IPS-18a (cell line): ENCODE measurements around the gene ATG16L1.

Experiments
- H3K27ac ChIP-seq: one replicate; pipeline ENCODE4 v1.5.1; 2013; ENCODE audit warnings: low read length
- H3K27me3 ChIP-seq: one replicate; pipeline ENCODE4 v1.6.1; 2013; ENCODE audit warnings: mild to moderate bottlenecking, low read length; ENCODE audit not compliant: control insufficient read depth, insufficient read depth
- H3K36me3 ChIP-seq: one replicate; pipeline ENCODE4 v1.6.1; 2013; ENCODE audit warnings: low read depth, low read length; ENCODE audit not compliant: control insufficient read depth
- H3K4me1 ChIP-seq: one replicate; pipeline ENCODE4 v1.6.1; 2013; ENCODE audit warnings: low read depth, low read length; ENCODE audit not compliant: control insufficient read depth
- H3K4me3 ChIP-seq: one replicate; pipeline ENCODE4 v1.5.1; 2013; ENCODE audit warnings: low read length
- H3K9ac ChIP-seq: one replicate; pipeline ENCODE4 v1.6.1; 2013; ENCODE audit warnings: mild to moderate bottlenecking, low read length, moderate library complexity
- H3K9me3 ChIP-seq: one replicate; pipeline ENCODE4 v1.6.1; 2013; ENCODE audit warnings: low read depth, low read length; ENCODE audit not compliant: control insufficient read depth

The ATG16L1 gene

GRCh38 chr2:233303252-233303651 is 51.8 kb downstream of the ATG16L1 start:
- Histone ChIP-seq H3K4me3 (no peak overlapping the region), H3K36me3 (no peaks in the 10 kb centered on the region), H3K9ac (no peak overlapping the region), H3K4me1 (peaks cover 3% of the 10 kb centered on the region), H3K27ac (no peak overlapping the region), H3K9me3 (no peaks in the 10 kb centered on the region), H3K27me3 (no peaks in the 10 kb centered on the region)

DNA sequence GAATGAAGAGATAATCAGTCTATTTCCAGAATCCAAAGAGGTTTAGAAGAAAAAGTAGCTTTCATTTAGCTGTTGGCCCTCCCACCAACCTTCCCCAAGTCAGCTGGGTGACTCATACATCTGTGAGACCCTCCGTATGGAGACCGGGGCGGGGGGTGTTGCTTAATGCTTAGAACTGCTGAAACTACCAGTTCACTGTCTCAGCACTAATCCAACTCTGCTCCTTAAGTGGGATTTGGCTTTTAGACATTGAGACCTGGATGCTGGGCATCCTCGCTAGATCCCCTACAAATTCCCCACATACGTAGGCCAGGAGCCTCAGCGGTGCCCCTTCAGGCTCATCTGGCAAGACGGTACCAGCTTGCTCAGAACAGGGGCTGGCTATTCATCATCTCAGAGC is 56.1 kb downstream of the ATG16L1 start, which contains the start of gene SAG:
TSS of gene SAG (plus strand) at position 252 of the 400 bp plus-strand sequence. CDS start 1,374 bp downstream, outside the sequence.
- Histone ChIP-seq H3K27ac (no peak within 1 kb of the TSS), H3K9me3 (no peaks in the 10 kb centered on the region), H3K36me3 (no peaks in the 10 kb centered on the region), H3K4me1 (no peaks in the 10 kb centered on the region), H3K4me3 (no peak within 1 kb of the TSS), H3K9ac (no peak within 1 kb of the TSS), H3K27me3 (no peaks in the 10 kb centered on the region)

DNA sequence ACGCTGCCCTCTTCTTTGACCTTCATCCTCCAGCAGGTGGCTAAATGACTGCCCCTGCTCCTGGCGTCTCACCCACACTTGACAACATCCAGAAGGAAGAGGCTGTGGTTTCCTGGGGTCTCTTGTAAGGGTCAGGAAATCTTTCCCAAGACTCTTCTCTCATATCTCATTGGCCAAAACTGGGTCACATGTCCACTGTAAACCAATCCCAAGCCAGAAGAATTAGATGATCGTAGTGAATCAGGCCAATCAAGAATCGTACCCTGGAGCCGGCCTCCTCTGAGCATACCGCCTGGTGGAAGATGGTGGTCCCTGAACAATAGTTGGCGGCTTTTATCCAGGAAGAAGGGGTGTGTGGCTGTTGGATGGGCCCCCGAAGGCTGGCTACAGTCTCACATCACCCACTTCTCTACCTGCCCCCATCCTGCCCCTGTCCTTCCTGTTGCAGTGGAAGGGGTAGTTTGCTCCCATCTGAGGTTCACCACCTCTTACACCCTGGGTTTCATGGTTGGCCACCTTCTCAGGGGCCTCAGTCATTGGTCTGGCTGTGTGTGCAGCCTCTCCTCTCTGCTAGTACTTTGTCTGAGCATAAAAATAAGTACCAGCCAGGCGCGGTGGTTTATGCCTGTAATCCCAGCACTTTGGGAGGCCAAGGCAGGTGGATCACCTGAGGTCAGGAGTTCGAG is 59.9 kb downstream of the ATG16L1 start:
- Histone ChIP-seq H3K27me3 (no peaks in the 10 kb centered on the region), H3K27ac (no peak overlapping the region), H3K9ac (no peak overlapping the region), H3K9me3 (no peaks in the 10 kb centered on the region), H3K4me3 (no peak overlapping the region), H3K4me1 (no peaks in the 10 kb centered on the region), H3K36me3 (no peaks in the 10 kb centered on the region)

DNA sequence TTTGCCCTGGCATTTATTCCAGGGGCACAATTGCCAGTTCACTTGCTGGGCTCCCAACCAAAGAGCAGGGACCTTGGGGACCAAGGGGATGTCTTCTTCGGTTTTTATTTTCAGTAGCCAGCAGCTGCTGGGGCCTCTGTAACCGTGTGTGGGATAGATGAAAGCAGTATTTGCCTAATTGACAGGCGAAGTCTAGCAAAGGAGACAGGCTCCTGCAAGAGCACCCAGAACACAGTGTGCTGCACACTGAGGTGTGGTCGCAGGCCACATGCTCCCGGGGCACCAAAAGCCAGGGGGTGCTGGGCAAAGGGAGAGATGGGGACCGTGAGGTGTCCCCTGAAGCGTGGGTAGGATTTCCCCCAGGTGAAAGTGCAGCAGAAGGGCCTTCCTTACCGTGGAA is 61.4 kb downstream of the ATG16L1 start:
- Histone ChIP-seq H3K36me3 (no peaks in the 10 kb centered on the region), H3K27ac (no peak overlapping the region), H3K4me1 (no peaks in the 10 kb centered on the region), H3K4me3 (no peak overlapping the region), H3K9me3 (no peaks in the 10 kb centered on the region), H3K27me3 (no peaks in the 10 kb centered on the region), H3K9ac (no peak overlapping the region)

DNA sequence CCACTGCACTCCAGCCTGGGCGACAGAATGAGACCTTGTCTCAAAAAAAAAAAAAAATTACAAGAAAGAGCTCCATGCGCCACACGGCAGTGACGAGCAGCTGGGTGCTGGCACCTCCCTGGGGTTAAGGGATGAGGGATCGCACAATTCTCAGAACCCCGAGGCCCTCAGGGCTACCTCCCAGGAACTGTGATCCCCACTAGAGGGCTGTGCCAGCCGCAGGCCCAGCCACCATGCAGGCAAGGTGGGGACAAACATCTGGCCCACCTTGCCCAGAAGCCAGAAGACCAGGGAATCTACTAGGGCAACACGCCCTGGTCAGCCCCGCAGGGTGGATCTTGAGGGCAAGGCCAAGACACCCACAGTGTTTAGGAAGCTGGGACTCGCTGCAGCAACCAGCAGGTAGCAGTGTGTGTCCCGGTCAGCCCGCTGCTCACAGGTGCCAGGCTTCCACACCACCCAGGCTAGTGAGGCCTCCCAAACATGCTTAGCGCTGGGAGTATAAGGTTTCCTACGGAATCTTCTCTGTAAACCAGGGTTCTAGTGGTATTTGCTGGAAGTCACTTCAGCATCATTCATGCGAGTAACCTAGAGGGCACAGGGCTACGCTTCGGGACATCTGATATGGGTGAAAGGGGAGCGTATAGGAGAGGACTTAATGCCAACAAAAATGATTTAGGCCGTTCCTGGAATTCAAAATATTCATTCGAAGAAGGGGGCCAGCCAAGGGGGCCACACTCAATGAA is 62.9 kb downstream of the ATG16L1 start:
- no peaks in the 10 kb centered on the region for H3K27me3 ChIP-seq
- H3K27ac ChIP-seq, result no peak overlapping the region
- no peaks in the 10 kb centered on the region for H3K36me3 ChIP-seq
- H3K9ac ChIP-seq, result no peak overlapping the region
- H3K4me3 ChIP-seq, result no peak overlapping the region
- H3K4me1 ChIP-seq, result no peaks in the 10 kb centered on the region
- no peaks in the 10 kb centered on the region for H3K9me3 ChIP-seq

DNA sequence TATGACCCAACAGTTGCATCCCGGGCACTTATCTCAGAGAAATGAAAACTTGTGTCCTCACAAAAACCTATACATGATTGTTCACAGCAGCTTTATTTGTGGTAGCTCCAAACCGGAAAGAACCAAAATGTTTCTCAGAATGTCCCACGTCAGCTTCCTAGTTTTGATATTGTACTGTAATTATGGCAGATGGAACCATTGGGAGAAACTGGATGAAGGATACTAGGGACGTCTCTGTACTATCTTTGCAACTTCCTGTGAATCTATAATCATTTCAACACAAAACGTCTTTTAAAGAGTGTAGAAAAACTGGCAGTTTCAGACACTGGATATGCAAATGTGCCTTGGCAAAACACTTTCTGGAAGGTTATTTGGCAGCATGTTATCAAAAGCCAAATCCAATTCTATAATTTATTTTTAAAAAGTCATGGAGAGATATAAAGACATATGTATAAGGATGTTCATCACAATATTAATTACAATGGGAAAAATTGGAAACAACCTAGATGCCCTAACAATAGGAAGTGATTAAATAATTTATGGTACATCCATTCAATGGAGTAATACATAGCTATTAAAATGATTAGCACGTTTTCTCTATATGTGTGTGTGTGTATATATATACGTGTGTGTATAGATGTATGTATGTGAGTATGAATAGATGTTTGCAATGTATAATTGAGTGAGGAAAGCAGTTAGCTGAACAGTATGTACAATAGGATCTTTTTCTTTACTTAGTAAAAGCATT is 65.9 kb downstream of the ATG16L1 start:
- Histone ChIP-seq H3K27me3 (no peaks in the 10 kb centered on the region), H3K9me3 (no peaks in the 10 kb centered on the region), H3K4me3 (no peak overlapping the region), H3K4me1 (no peaks in the 10 kb centered on the region), H3K27ac (no peak overlapping the region), H3K9ac (no peak overlapping the region), H3K36me3 (no peaks in the 10 kb centered on the region)

GRCh38 chr2:233319256-233319655 is 67.8 kb downstream of the ATG16L1 start:
- no peak overlapping the region for H3K9ac ChIP-seq
- no peak overlapping the region for H3K4me3 ChIP-seq
- no peaks in the 10 kb centered on the region for H3K27me3 ChIP-seq
- no peaks in the 10 kb centered on the region for H3K4me1 ChIP-seq
- H3K9me3 ChIP-seq, result no peaks in the 10 kb centered on the region
- H3K27ac ChIP-seq, result no peak overlapping the region
- no peaks in the 10 kb centered on the region for H3K36me3 ChIP-seq

GRCh38 chr2:233320470-233320869 is 69.0 kb downstream of the ATG16L1 start:
- Histone ChIP-seq H3K9me3 (no peaks in the 10 kb centered on the region), H3K4me1 (no peaks in the 10 kb centered on the region), H3K9ac (no peak overlapping the region)

GRCh38 chr2:233321166-233321565 is 69.7 kb downstream of the ATG16L1 start:
- no peak overlapping the region for H3K27ac ChIP-seq
- H3K9me3 ChIP-seq, result no peaks in the 10 kb centered on the region
- no peak overlapping the region for H3K9ac ChIP-seq
- no peaks in the 10 kb centered on the region for H3K4me1 ChIP-seq
- no peaks in the 10 kb centered on the region for H3K36me3 ChIP-seq
- no peaks in the 10 kb centered on the region for H3K27me3 ChIP-seq
- H3K4me3 ChIP-seq, result no peak overlapping the region

More at GRCh38 chr2:233320470-233320869, 69.0 kb downstream of the ATG16L1 start:
- H3K27me3 ChIP-seq, result no peaks in the 10 kb centered on the region
- H3K36me3 ChIP-seq, result no peaks in the 10 kb centered on the region
- H3K27ac ChIP-seq, result no peak overlapping the region
- no peak overlapping the region for H3K4me3 ChIP-seq

- Histone ChIP-seq H3K27ac (no peak overlapping the region), H3K9me3 (no peaks in the 10 kb centered on the region), H3K4me1 (peaks cover 3% of the 10 kb centered on the region), H3K36me3 (no peaks in the 10 kb centered on the region), H3K27me3 (peaks cover 22% of the 10 kb centered on the region), H3K4me3 (no peak overlapping the region), H3K9ac (no peak overlapping the region)
Measured at GRCh38 chr2:233323851-233324250, 72.4 kb downstream of the ATG16L1 start.

DNA sequence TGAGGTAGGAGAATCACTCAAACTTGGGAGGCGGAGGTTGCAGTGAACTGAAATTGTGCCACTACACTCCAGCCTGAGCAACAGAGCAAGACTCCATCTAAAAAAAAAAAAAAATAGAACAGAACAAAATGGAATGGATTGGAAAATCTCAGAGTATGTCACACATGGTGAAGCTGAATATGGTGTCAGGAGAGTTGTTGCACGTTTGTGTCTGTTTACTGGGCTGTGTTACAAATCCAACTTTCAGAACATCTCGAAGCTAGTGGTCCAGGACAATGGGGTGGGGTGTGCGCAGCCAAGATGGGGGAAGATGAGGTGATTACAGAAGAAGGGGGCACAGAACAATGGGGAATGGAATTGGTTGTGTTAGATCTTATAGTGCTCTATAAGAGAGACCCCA is 73.8 kb downstream of the ATG16L1 start:
- Histone ChIP-seq H3K9ac (no peak overlapping the region), H3K27ac (no peak overlapping the region), H3K4me1 (peaks cover 16% of the 10 kb centered on the region), H3K4me3 (no peak overlapping the region), H3K27me3 (peaks cover 36% of the 10 kb centered on the region), H3K36me3 (no peaks in the 10 kb centered on the region), H3K9me3 (no peaks in the 10 kb centered on the region)
